Activated CD4-positive, alpha-beta T cell treated with anti-CD3 and anti-CD28 coated beads, Interleukin-2, amount 50 U/mL, for 48 hours (primary cell): ENCODE data around the gene CHRNB2.

Experiments used
- DNase-seq, 2 experiments: peaks; one replicate each; pipeline ENCODE4 v3.0.0-alpha.2; 2020

The CHRNB2 gene

GRCh38 chr1:154614247-154614646 is 46.7 kb downstream of the CHRNB2 start:
- DNase-seq: no peak

GRCh38 chr1:154614901-154615300 is 47.3 kb downstream of the CHRNB2 start:
- no peak for DNase-seq

- DNase-seq: no peak
Observed at GRCh38 chr1:154615411-154615810, 47.8 kb downstream of the CHRNB2 start.

- DNase-seq: no peak
Observed at GRCh38 chr1:154616659-154617345, 49.2 kb downstream of the CHRNB2 start.

- DNase-seq: no peak
Observed at GRCh38 chr1:154619181-154619948, 51.8 kb downstream of the CHRNB2 start.

GRCh38 chr1:154620751-154621150 is 53.2 kb downstream of the CHRNB2 start:
- DNase-seq: no peak

- DNase-seq: no peak
Observed at GRCh38 chr1:154621875-154622274, 54.3 kb downstream of the CHRNB2 start.

GRCh38 chr1:154622503-154623039 is 55.0 kb downstream of the CHRNB2 start:
- DNase-seq: no peak

GRCh38 chr1:154623358-154623757 is 55.8 kb downstream of the CHRNB2 start:
- no peak for DNase-seq

GRCh38 chr1:154624746-154625643 is 57.4 kb downstream of the CHRNB2 start:
- no peak for DNase-seq

- DNase-seq: no peak
Observed at GRCh38 chr1:154626456-154627256, 59.1 kb downstream of the CHRNB2 start.

- peak; percentile 96 to 97 for DNase-seq
Observed at GRCh38 chr1:154627257-154628120, 59.9 kb downstream of the CHRNB2 start.

- no peak for DNase-seq
Observed at GRCh38 chr1:154628121-154628405, 60.5 kb downstream of the CHRNB2 start.

- no peak for DNase-seq
Observed at GRCh38 chr1:154629061-154629674, 61.6 kb downstream of the CHRNB2 start.
